K562 (cell line): ENCODE data around the gene SCAMP3. TPM values are rescaled to one million over a fixed set of nuclear protein-coding genes. Genes with fewer than 3 reads are reported as not detected.

Experiments used
- ATF7 ChIP-seq: fragments of 450-650 bp; IDR thresholded peaks from 2 replicates; pipeline ENCODE4 v1.7.1; 2014; ENCODE audit warnings: mild to moderate bottlenecking, moderate library complexity
- CCNT2 ChIP-seq: IDR thresholded peaks from 2 replicates; pipeline ENCODE4 v1.6.1; 2011; ENCODE audit warnings: borderline replicate concordance, low read depth, mild to moderate bottlenecking, moderate library complexity, mixed read lengths, low read length; ENCODE audit not compliant: insufficient read length; ENCODE audit errors: extremely low read depth
- ETV5 ChIP-seq: sonication (generic); formaldehyde crosslinking; IDR thresholded peaks from 2 replicates; pipeline ENCODE4 v1.4.0; 2020; ENCODE audit warnings: low read depth, mild to moderate bottlenecking, missing genetic modification reagents
- FOXA1 ChIP-seq: fragments of 450-650 bp; IDR thresholded peaks from 2 replicates; pipeline ENCODE4 v1.6.1; 2016; ENCODE audit warnings: mild to moderate bottlenecking, borderline replicate concordance
- ID3 ChIP-seq, 2 experiments: fragments of 250-450 bp in 1 of 2; fragments of 450-650 bp in 1 of 2; sonication (Bioruptor Pico) in 1 of 2; IDR thresholded peaks; 2 replicates each; pipeline versions ENCODE4 v1.6.1 to v1.8.0; 2016 to 2021; ENCODE audit warnings: mild to moderate bottlenecking in 2 of 2, moderate library complexity in 2 of 2, missing compliant biosample characterization in 1 of 2, missing genetic modification characterization in 1 of 2
- JUN ChIP-seq, 2 experiments: sonication (generic) in 1 of 2; formaldehyde crosslinking in 1 of 2; IDR thresholded peaks; 2 replicates each; pipeline versions ENCODE4 v1.6.1 to v1.8.0; 2012 to 2022; ENCODE audit warnings: borderline replicate concordance in 2 of 2, mild to moderate bottlenecking in 2 of 2, improper control_type of control experiment in 1 of 2, low read depth in 1 of 2, low read length in 1 of 2, missing genetic modification reagents in 1 of 2
- KDM5B ChIP-seq: fragments of 200-600 bp; sonication (generic); IDR thresholded peaks from 2 replicates; pipeline ENCODE4 v1.6.1; 2012; ENCODE audit warnings: low read depth, mild to moderate bottlenecking, moderate library complexity, low read length, control low read depth, inconsistent platforms; ENCODE audit not compliant: insufficient replicate concordance
- MED1 ChIP-seq: sonication (generic); formaldehyde crosslinking; IDR thresholded peaks from 2 replicates; pipeline ENCODE4 v1.8.1; 2023; ENCODE audit warnings: missing genetic modification reagents, borderline replicate concordance
- ZBTB9 ChIP-seq: fragments of 450-650 bp; formaldehyde crosslinking; IDR thresholded peaks from 2 replicates; pipeline ENCODE4 v1.4.0; 2020; ENCODE audit warnings: mild to moderate bottlenecking, moderate library complexity
- ZNF140 ChIP-seq: fragments of 250-450 bp; sonication (Bioruptor Pico); IDR thresholded peaks from 2 replicates; pipeline ENCODE4 v1.8.0; 2021; ENCODE audit warnings: moderate library complexity, mild to moderate bottlenecking, inconsistent platforms
- ZNF143 ChIP-seq: sonication (generic); formaldehyde crosslinking; IDR thresholded peaks from 2 replicates; pipeline ENCODE4 v1.9.0; 2022; ENCODE audit warnings: mild to moderate bottlenecking, missing genetic modification reagents
- ZNF146 ChIP-seq: IDR thresholded peaks from one replicate; pipeline ENCODE4 v1.6.1; 2018; ENCODE audit warnings: missing compliant biosample characterization; ENCODE audit not compliant: unreplicated experiment
- ZNF3 ChIP-seq: fragments of 250-450 bp; sonication (Bioruptor Pico); IDR thresholded peaks from 2 replicates; pipeline ENCODE4 v1.5.0; 2021; ENCODE audit warnings: mild to moderate bottlenecking, moderate library complexity
- ZNF316 ChIP-seq: fragments of 450-650 bp; IDR thresholded peaks from 2 replicates; pipeline ENCODE4 v1.6.1; 2016
- ZNF512 ChIP-seq: IDR thresholded peaks from 2 replicates; pipeline ENCODE4 v1.6.1; 2016; ENCODE audit warnings: missing genetic modification characterization, missing compliant biosample characterization
- ZNF639 ChIP-seq, 2 experiments: fragments of 200-800 bp in 1 of 2; sonication (Bioruptor generic) in 1 of 2; sonication (generic) in 1 of 2; formaldehyde crosslinking in 1 of 2; IDR thresholded peaks in 1 of 2; conservative IDR thresholded peaks in 1 of 2; 2 replicates each; pipeline versions ENCODE4 v1.5.0 to v1.6.1; 2016 to 2020; ENCODE audit warnings: missing compliant biosample characterization in 1 of 2, missing genetic modification characterization in 1 of 2, missing genetic modification reagents in 1 of 2
- ZNF740 ChIP-seq, 3 experiments: fragments of 200-800 bp in 1 of 3; sonication (Bioruptor generic) in 1 of 3; sonication (generic) in 1 of 3; formaldehyde crosslinking in 1 of 3; IDR thresholded peaks; 2 replicates each; pipeline versions ENCODE4 v1.6.1 to v1.8.0; 2016 to 2022; ENCODE audit warnings: mild to moderate bottlenecking in 2 of 3, missing compliant biosample characterization in 2 of 3, missing genetic modification characterization in 2 of 3, missing genetic modification reagents in 1 of 3
- polyA plus RNA-seq, 8 experiments: library from polyadenylated mRNA; depleted of rRNA in 4 of 8; stranded (reverse) in 5 of 8; unstranded in 3 of 8; fragments of >200 nt; fragmentation: Nextera tagmentation in 2 of 8; fragmentation: Illumina TruSeq in 1 of 8; extraction: Ambion mirVana in 2 of 8; extraction: Trizol in 1 of 8; gene quantifications; 2 replicates each; pipeline versions ENCODE4 v1.2.1 to v1.2.3, GENCODE V29; 2011 to 2014; ENCODE audit warnings: inconsistent platforms in 1 of 8, missing spikeins in 1 of 8
- total RNA-seq, 7 experiments: library from RNA; depleted of rRNA in 6 of 7; stranded (reverse); fragments of >200 nt in 6 of 7; fragmentation: Illumina TruSeq in 2 of 7; extraction: Trizol in 2 of 7; gene quantifications; 2 replicates each; pipeline versions ENCODE4 v1.2.1 to v1.2.3, GENCODE V29; 2011 to 2021; ENCODE audit warnings: low replicate concordance in 1 of 7

SCAMP3 gene
- total and polyA plus RNA-seq, 9 of the 15 experiments (the other 6 are each of a cell fraction or from before 2014, with no cell fraction given), result 14.2 to 131 (median 86.1) TPM

- TF ChIP-seq ZNF740 (CRISPR knock-in tag; IDR thresholded peaks at IDR 0.05) (peak; percentile 81; the same call in 1 of the 2 replicates), ZNF740 (tag; IDR thresholded peaks at IDR 0.05) (no peak), ZNF146 (CRISPR knock-in tag) (no peak), ZNF140 (CRISPR knock-in tag) (no peak), ZNF143 (CRISPR knock-in tag) (peak; percentile 65), JUN (IDR thresholded peaks at IDR 0.05; ENCODE audit: borderline replicate concordance, low read depth, low read length) (peak; percentile 75; the same call in 1 of the 2 replicates), JUN (CRISPR knock-in tag; IDR thresholded peaks at IDR 0.05; ENCODE audit: borderline replicate concordance) (no peak), KDM5B (peak; percentile 54), ZBTB9 (0 out of 2 replicates have a peak, but pooled peaks have one; percentile 34), ZNF512 (tag) (no peak), ETV5 (CRISPR knock-in tag) (peak; percentile 76; the same call in 1 of the 2 replicates), ZNF316 (no peak), ATF7 (peak; percentile 74; the same call in 1 of the 2 replicates), ZNF3 (no peak), CCNT2 (peak; percentile 59), ID3 (CRISPR knock-in tag; IDR thresholded peaks at IDR 0.05) (no peak), ID3 (tag; IDR thresholded peaks at IDR 0.05) (0 out of 2 replicates have a peak, but pooled peaks have one; percentile 58), ZNF639 (CRISPR knock-in tag; conservative IDR thresholded peaks at IDR 0.05 in 1 of 2, IDR thresholded peaks at IDR 0.05 in 1 of 2) (peak in 1 of 2 experiments; percentile 99; a peak in 2 of 4 replicates), FOXA1 (no peak), MED1 (CRISPR knock-in tag) (no peak)
Measured at GRCh38 chr1:155273343-155274245, 11.4 kb upstream of the SCAMP3 start, which contains the start of gene CLK2 (continued).
